Upper lobe of left lung (tissue), 6 donors: ENCODE measurements around the gene ULBP3. TPM values are rescaled to one million over a fixed set of nuclear protein-coding genes. Genes with fewer than 3 reads are reported as not detected.

Experiments used
- ATAC-seq, 2 donors: fragments of 200-7000 bp; cut with Tn5 transposase; one replicate each; pipeline ENCODE4 v1.9.1; 2022; ENCODE audit warnings: mild to moderate bottlenecking in 2 of 2, moderate library complexity in 2 of 2; ENCODE audit not compliant: low FRiP score in 2 of 2
- DNase-seq, 2 donors: peaks; one replicate each; pipeline ENCODE4 v3.0.0-alpha.2; 2019 to 2020
- H3K27ac ChIP-seq, 4 donors: fragments of 200-600 bp; sonication (generic); one replicate each; pipeline ENCODE4 v1.5.1; 2016 to 2019
- H3K27me3 ChIP-seq, 4 donors: fragments of 200-600 bp; sonication (generic); one replicate each; pipeline ENCODE4 v1.5.1; 2017 to 2019
- H3K36me3 ChIP-seq, 4 donors: fragments of 200-600 bp; sonication (generic); one replicate each; pipeline ENCODE4 v1.5.1; 2016 to 2019
- H3K4me1 ChIP-seq, 4 donors: fragments of 200-600 bp; sonication (generic); one replicate each; pipeline ENCODE4 v1.5.1; 2018 to 2019
- H3K4me3 ChIP-seq, 4 donors: fragments of 200-600 bp; sonication (generic); one replicate each; pipeline ENCODE4 v1.5.1; 2017 to 2019; ENCODE audit warnings: mild to moderate bottlenecking in 2 of 4, moderate library complexity in 1 of 4
- H3K9me3 ChIP-seq, 4 donors: fragments of 200-600 bp; sonication (generic); one replicate each; pipeline ENCODE4 v1.5.1; 2018 to 2019
- CTCF ChIP-seq, 6 experiments: fragments of 450-650 bp in 4 of 6; fragments of 200-600 bp in 2 of 6; sonication (generic) in 2 of 6; IDR thresholded peaks; one replicate each; pipeline ENCODE4 v1.5.1; 2016 to 2019; ENCODE audit warnings: antibody characterized with exemption in 6 of 6
- EP300 ChIP-seq, 4 donors: sonication (generic); formaldehyde crosslinking; IDR thresholded peaks; one replicate each; pipeline ENCODE4 v1.5.1; 2017; ENCODE audit warnings: antibody characterized with exemption in 4 of 4, control low read depth in 2 of 4
- POLR2A ChIP-seq, 4 donors: fragments of 450-650 bp; IDR thresholded peaks; one replicate each; pipeline ENCODE4 v1.5.1; 2016 to 2017; ENCODE audit warnings: antibody characterized with exemption in 4 of 4, mild to moderate bottlenecking in 2 of 4
- POLR2AphosphoS5 ChIP-seq, 2 donors: sonication (generic); formaldehyde crosslinking; IDR thresholded peaks; one replicate each; pipeline ENCODE4 v1.5.1; 2017; ENCODE audit warnings: antibody characterized with exemption in 2 of 2
- WGBS, 2 donors: methylation state at CpG; one replicate each; pipeline ENCODE4 v1.1.5; 2017 to 2018; 5-methylcytosine and 5-hydroxymethylcytosine counted together
- total RNA-seq, 6 donors: library from RNA; depleted of rRNA in 4 of 6; stranded (reverse); fragments of >200 nt in 4 of 6; gene quantifications; one replicate each; pipeline versions ENCODE4 v1.1.0 to v1.2.1, GENCODE V29; 2016 to 2021
- donor health status: DM: no; HTN: no; CAD: no; lungs with moderate emphysema.
- donor health status: DM: no; HTN: yes; CAD: no; lungs with severe emphysema.

The ULBP3 gene
- total RNA-seq, 6 donors from 2014 or later: 2.5 to 7.0 (median 4.9) TPM; not detected in 2

GRCh38 chr6:150099546-150099945 lies 30.6 kb upstream of the ULBP3 start:
- no peak overlapping the region for H3K27ac ChIP-seq
- WGBS, 2 donors: 87% methylated on average over 8 of the region's 8 CpGs
- no peak for TF ChIP-seq EP300 (IDR thresholded peaks at IDR 0.05)
- no peak for TF ChIP-seq POLR2AphosphoS5 (IDR thresholded peaks at IDR 0.05)
- no peak for TF ChIP-seq POLR2A (IDR thresholded peaks at IDR 0.05)
- no peak for TF ChIP-seq CTCF (IDR thresholded peaks at IDR 0.05)
- H3K27me3 ChIP-seq: no peaks in the 10 kb centered on the region
- no peaks in the 10 kb centered on the region for H3K9me3 ChIP-seq
- no peaks in the 10 kb centered on the region for H3K36me3 ChIP-seq
- no peak overlapping the region for H3K4me3 ChIP-seq
- no peaks in the 10 kb centered on the region for H3K4me1 ChIP-seq
- DNase-seq (no peak), ATAC-seq (no peak)

GRCh38 chr6:150098155-150098554 lies 29.2 kb upstream of the ULBP3 start:
- no peak overlapping the region for H3K4me3 ChIP-seq
- ATAC-seq (no peak), DNase-seq (no peak)
- 87 to 98% methylated on average over 8 to 10 of the region's 10 CpGs for WGBS, 2 donors
- H3K27ac ChIP-seq: no peak overlapping the region
- TF ChIP-seq EP300 (IDR thresholded peaks at IDR 0.05) (no peak), POLR2AphosphoS5 (IDR thresholded peaks at IDR 0.05) (no peak), POLR2A (IDR thresholded peaks at IDR 0.05) (no peak), CTCF (IDR thresholded peaks at IDR 0.05) (no peak)
- no peaks in the 10 kb centered on the region for H3K9me3 ChIP-seq
- no peaks in the 10 kb centered on the region for H3K27me3 ChIP-seq
- no peaks in the 10 kb centered on the region for H3K4me1 ChIP-seq
- no peaks in the 10 kb centered on the region for H3K36me3 ChIP-seq

- Histone ChIP-seq H3K9me3 (no peaks in the 10 kb centered on the region), H3K4me1 (no peaks in the 10 kb centered on the region), H3K27me3 (no peaks in the 10 kb centered on the region), H3K27ac (no peak overlapping the region), H3K4me3 (no peak overlapping the region), H3K36me3 (no peaks in the 10 kb centered on the region)
- WGBS, 2 donors: 95 to 98% methylated on average over 6 of the region's 6 CpGs
- ATAC-seq (no peak), DNase-seq (no peak)
- TF ChIP-seq POLR2A (IDR thresholded peaks at IDR 0.05) (no peak), POLR2AphosphoS5 (IDR thresholded peaks at IDR 0.05) (no peak), CTCF (IDR thresholded peaks at IDR 0.05) (no peak), EP300 (IDR thresholded peaks at IDR 0.05) (no peak)
These were observed 24.5 kb upstream of the ULBP3 start for GRCh38 chr6:150093397-150093796.

- Histone ChIP-seq H3K4me1 (no peaks in the 10 kb centered on the region), H3K9me3 (no peaks in the 10 kb centered on the region), H3K27me3 (no peaks in the 10 kb centered on the region), H3K27ac (no peak overlapping the region), H3K4me3 (no peak overlapping the region), H3K36me3 (no peaks in the 10 kb centered on the region)
- no peak for ATAC-seq
- TF ChIP-seq POLR2AphosphoS5 (IDR thresholded peaks at IDR 0.05): no peak
- no peak for TF ChIP-seq POLR2A (IDR thresholded peaks at IDR 0.05)
- no peak for TF ChIP-seq EP300 (IDR thresholded peaks at IDR 0.05)
- no peak for TF ChIP-seq CTCF (IDR thresholded peaks at IDR 0.05)
- WGBS, 2 donors: 57 to 64% methylated on average over 4 of the region's 4 CpGs
- no peak for DNase-seq
These were observed 22.6 kb upstream of the ULBP3 start for GRCh38 chr6:150091476-150091875.

GRCh38 chr6:150090328-150090727 lies 21.4 kb upstream of the ULBP3 start:
- no peak overlapping the region for H3K27ac ChIP-seq
- H3K4me1 ChIP-seq: no peaks in the 10 kb centered on the region
- no peaks in the 10 kb centered on the region for H3K36me3 ChIP-seq
- H3K4me3 ChIP-seq: no peak overlapping the region
- no peaks in the 10 kb centered on the region for H3K9me3 ChIP-seq
- TF ChIP-seq CTCF (IDR thresholded peaks at IDR 0.05) (no peak), POLR2A (IDR thresholded peaks at IDR 0.05) (no peak), EP300 (IDR thresholded peaks at IDR 0.05) (no peak), POLR2AphosphoS5 (IDR thresholded peaks at IDR 0.05) (no peak)
- WGBS, 2 donors: 88% methylated on average over 3 of the region's 3 CpGs
- no peak for ATAC-seq
- no peaks in the 10 kb centered on the region for H3K27me3 ChIP-seq
- no peak for DNase-seq
